HepG2 (cell line): Measurements from ENCODE around the gene UBE2M. TPM values are rescaled to one million over a fixed set of nuclear protein-coding genes. Genes with fewer than 3 reads are reported as not detected.
A peak's percentile ranks its signal among the peaks of the same experiment; 100 is the strongest.

Experiments
- ATM ChIP-seq: fragments of 450-650 bp; IDR thresholded peaks from 2 replicates; pipeline ENCODE4 v1.7.1; 2017; ENCODE audit warnings: mild to moderate bottlenecking, borderline replicate concordance
- CBX2 ChIP-seq, 2 experiments: fragments of 200-600 bp in 1 of 2; sonication (generic); formaldehyde crosslinking in 1 of 2; IDR thresholded peaks; 2 replicates each; pipeline versions ENCODE4 v1.7.0 to v1.8.1; 2018 to 2022; ENCODE audit warnings: low read depth in 2 of 2, low read length in 1 of 2, mild to moderate bottlenecking in 1 of 2, missing genetic modification reagents in 1 of 2
- CEBPG ChIP-seq: IDR thresholded peaks from 2 replicates; pipeline ENCODE4 v1.6.1; 2016
- ETV5 ChIP-seq: IDR thresholded peaks from 2 replicates; pipeline ENCODE4 v1.6.1; 2018; ENCODE audit warnings: missing biosample characterization, missing genetic modification reagents, inconsistent platforms, borderline replicate concordance
- FIP1L1 ChIP-seq: fragments of 200-400 bp; formaldehyde crosslinking; IDR thresholded peaks from 2 replicates; pipeline ENCODE4 v1.6.1; 2018; ENCODE audit warnings: low read depth, mild to moderate bottlenecking, low read length, moderate library complexity, borderline replicate concordance; ENCODE audit not compliant: insufficient read depth
- FOXK1 ChIP-seq: sonication (generic); formaldehyde crosslinking; IDR thresholded peaks from 2 replicates; pipeline ENCODE4 v1.4.0; 2020; ENCODE audit warnings: low read depth, missing genetic modification reagents, borderline replicate concordance
- GATAD1 ChIP-seq: IDR thresholded peaks from 2 replicates; pipeline ENCODE4 v1.6.1; 2016; ENCODE audit warnings: missing genetic modification reagents, missing compliant biosample characterization
- HNRNPL ChIP-seq: fragments of 200-400 bp; formaldehyde crosslinking; IDR thresholded peaks from 2 replicates; pipeline ENCODE4 v1.6.1; 2017; ENCODE audit warnings: mild to moderate bottlenecking, low read depth, low read length
- MEF2D ChIP-seq: sonication (generic); formaldehyde crosslinking; IDR thresholded peaks from 2 replicates; pipeline ENCODE4 v1.5.1; 2020; ENCODE audit warnings: mild to moderate bottlenecking, missing genetic modification reagents
- MEIS1 ChIP-seq: sonication (generic); formaldehyde crosslinking; IDR thresholded peaks from 2 replicates; pipeline ENCODE4 v1.9.0; 2021; ENCODE audit warnings: mild to moderate bottlenecking, missing genetic modification reagents, moderate library complexity, borderline replicate concordance
- RFX1 ChIP-seq: fragments of 450-650 bp; IDR thresholded peaks from 2 replicates; pipeline ENCODE4 v1.6.1; 2017
- SNRNP70 ChIP-seq: fragments of 200-400 bp; formaldehyde crosslinking; IDR thresholded peaks from 2 replicates; pipeline ENCODE4 v1.6.1; 2017; ENCODE audit warnings: mild to moderate bottlenecking, low read depth, low read length, moderate library complexity
- SUZ12 ChIP-seq: fragments of 150-350 bp; IDR thresholded peaks from 2 replicates; pipeline ENCODE4 v1.6.1; 2014; ENCODE audit warnings: low read depth, low read length
- U2AF1 ChIP-seq: fragments of 200-400 bp; formaldehyde crosslinking; optimal IDR thresholded peaks from 2 replicates; pipeline ENCODE3; 2017; ENCODE audit warnings: mild to moderate bottlenecking, low read depth, low read length
- ZNF430 ChIP-seq: sonication (generic); formaldehyde crosslinking; IDR thresholded peaks from 2 replicates; pipeline ENCODE4 v1.9.0; 2021; ENCODE audit warnings: mild to moderate bottlenecking, missing genetic modification reagents
- ZNF619 ChIP-seq: sonication (generic); formaldehyde crosslinking; IDR thresholded peaks from 2 replicates; pipeline ENCODE4 v1.4.0; 2020; ENCODE audit warnings: mild to moderate bottlenecking, missing genetic modification reagents
- ZNF766 ChIP-seq: sonication (generic); formaldehyde crosslinking; IDR thresholded peaks from 2 replicates; pipeline ENCODE4 v1.5.0; 2020; ENCODE audit warnings: missing genetic modification reagents, borderline replicate concordance
- ZNF878 ChIP-seq: sonication (generic); formaldehyde crosslinking; IDR thresholded peaks from 2 replicates; pipeline ENCODE4 v1.8.1; 2023; ENCODE audit warnings: mild to moderate bottlenecking, missing genetic modification reagents, moderate library complexity
- ZNF891 ChIP-seq: sonication (generic); formaldehyde crosslinking; IDR thresholded peaks from 2 replicates; pipeline ENCODE4 v1.5.0; 2020; ENCODE audit warnings: mild to moderate bottlenecking, missing genetic modification reagents
- polyA plus RNA-seq, 8 experiments: library from polyadenylated mRNA; depleted of rRNA in 3 of 8; stranded (reverse) in 7 of 8; unstranded in 1 of 8; fragments of >200 nt; fragmentation: Illumina TruSeq in 4 of 8; extraction: Trizol in 4 of 8; gene quantifications; 2 replicates each; pipeline versions ENCODE4 v1.2.1 to v1.2.3, GENCODE V29; 2011 to 2016; ENCODE audit warnings: low read depth in 4 of 8, missing spikeins in 1 of 8, mixed read lengths in 1 of 8; ENCODE audit not compliant: insufficient read depth in 1 of 8
- total RNA-seq, 5 experiments: library from RNA; depleted of rRNA; stranded (reverse); fragments of >200 nt; fragmentation: Illumina TruSeq; extraction: Trizol; gene quantifications; 2 replicates each; pipeline ENCODE4 v1.2.3, GENCODE V29; 2016; ENCODE audit warnings: low read depth in 1 of 5
- TF ChIP-seq, protein P1 (sequence below): sonication (generic); formaldehyde crosslinking; IDR thresholded peaks from 2 replicates; pipeline ENCODE4 v1.8.0; 2022; ENCODE audit warnings: mild to moderate bottlenecking, missing genetic modification reagents, moderate library complexity
- TF ChIP-seq, protein P2 (sequence below): sonication (generic); formaldehyde crosslinking; conservative IDR thresholded peaks from 2 replicates; pipeline ENCODE4 v1.8.0; 2022; ENCODE audit warnings: low read depth, missing genetic modification reagents
- TF ChIP-seq, protein P3 (sequence below): sonication (generic); formaldehyde crosslinking; IDR thresholded peaks from 2 replicates; pipeline ENCODE4 v1.5.1; 2020; ENCODE audit warnings: mild to moderate bottlenecking, missing genetic modification reagents

The UBE2M gene
- total and polyA plus RNA-seq, 2 of the 13 experiments (the other 11 are each of a cell fraction or from before 2014, with no cell fraction given) = 36.2 to 50.3 TPM

DNA sequence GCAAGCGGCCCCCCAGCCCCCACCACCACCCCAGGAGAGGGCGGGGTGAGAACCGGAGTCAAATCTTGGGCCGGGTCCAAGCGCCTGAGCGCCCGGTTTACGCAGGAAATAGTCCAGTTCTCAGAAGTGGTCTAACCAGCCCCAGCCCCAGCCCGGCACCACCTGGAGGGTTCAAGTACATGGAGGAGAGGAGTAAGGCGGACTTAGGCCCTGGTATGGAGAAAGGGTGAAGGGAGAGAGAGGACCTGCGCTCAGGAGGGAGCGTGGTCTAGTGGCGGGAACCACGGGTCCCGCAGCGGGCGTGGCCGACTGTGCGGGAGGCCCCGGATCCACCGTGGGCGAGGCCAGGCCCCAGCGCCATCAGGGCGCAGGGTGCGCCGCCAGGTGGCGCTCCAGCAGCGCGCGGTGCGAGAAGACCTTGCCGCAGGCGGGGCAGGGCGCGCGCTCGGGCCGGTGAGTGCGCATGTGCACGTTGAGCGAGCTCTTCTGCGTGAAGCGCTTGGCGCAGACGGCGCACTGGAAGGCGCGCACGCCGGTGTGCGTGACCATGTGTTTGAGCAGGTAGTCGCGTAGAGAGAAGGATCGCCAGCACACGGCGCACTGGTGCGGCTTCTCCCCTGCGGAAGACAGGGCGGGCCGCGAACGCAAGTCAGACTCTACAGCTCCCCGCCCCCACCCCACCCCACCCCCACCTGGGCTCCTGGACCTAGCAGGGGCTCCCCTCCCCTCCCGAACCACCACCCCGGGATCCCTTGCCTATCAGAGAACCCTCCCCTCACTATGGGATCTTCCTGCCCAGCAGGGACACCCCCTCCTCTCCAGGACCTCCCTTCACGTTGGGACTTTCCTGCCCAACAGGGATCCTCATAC is 44.5 kb downstream of the UBE2M start (continued):
- TF ChIP-seq CBX2 (IDR thresholded peaks at IDR 0.05; ENCODE audit: low read depth, low read length) (no peak), CBX2 (CRISPR knock-in tag; IDR thresholded peaks at IDR 0.05; ENCODE audit: low read depth) (no peak), ATM (no peak), GATAD1 (peak; percentile 71; the same call in 1 of the 2 replicates), MEIS1 (CRISPR knock-in tag) (0 out of 2 replicates have a peak, but pooled peaks have one; percentile 34), RFX1 (no peak), HNRNPL (no peak), MEF2D (no peak), U2AF1 (no peak), ZNF619 (CRISPR knock-in tag) (no peak), ZNF878 (CRISPR knock-in tag) (peak; percentile 28; the same call in 1 of the 2 replicates), CEBPG (peak; percentile 50; the same call in 1 of the 2 replicates), ETV5 (CRISPR knock-in tag) (peak; percentile 36; the same call in 1 of the 2 replicates), SUZ12 (no peak), FIP1L1 (no peak), ZNF766 (CRISPR knock-in tag) (peak; percentile 64; the same call in 1 of the 2 replicates), ZNF430 (peak; percentile 59; the same call in 1 of the 2 replicates), FOXK1 (no peak; the same call in 1 of the 2 replicates), ZNF891 (no peak), SNRNP70 (no peak)
- TF ChIP-seq, protein P1, sequence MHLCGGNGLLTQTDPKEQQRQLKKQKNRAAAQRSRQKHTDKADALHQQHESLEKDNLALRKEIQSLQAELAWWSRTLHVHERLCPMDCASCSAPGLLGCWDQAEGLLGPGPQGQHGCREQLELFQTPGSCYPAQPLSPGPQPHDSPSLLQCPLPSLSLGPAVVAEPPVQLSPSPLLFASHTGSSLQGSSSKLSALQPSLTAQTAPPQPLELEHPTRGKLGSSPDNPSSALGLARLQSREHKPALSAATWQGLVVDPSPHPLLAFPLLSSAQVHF (CRISPR knock-in tag) = no peak
- TF ChIP-seq, protein P2, sequence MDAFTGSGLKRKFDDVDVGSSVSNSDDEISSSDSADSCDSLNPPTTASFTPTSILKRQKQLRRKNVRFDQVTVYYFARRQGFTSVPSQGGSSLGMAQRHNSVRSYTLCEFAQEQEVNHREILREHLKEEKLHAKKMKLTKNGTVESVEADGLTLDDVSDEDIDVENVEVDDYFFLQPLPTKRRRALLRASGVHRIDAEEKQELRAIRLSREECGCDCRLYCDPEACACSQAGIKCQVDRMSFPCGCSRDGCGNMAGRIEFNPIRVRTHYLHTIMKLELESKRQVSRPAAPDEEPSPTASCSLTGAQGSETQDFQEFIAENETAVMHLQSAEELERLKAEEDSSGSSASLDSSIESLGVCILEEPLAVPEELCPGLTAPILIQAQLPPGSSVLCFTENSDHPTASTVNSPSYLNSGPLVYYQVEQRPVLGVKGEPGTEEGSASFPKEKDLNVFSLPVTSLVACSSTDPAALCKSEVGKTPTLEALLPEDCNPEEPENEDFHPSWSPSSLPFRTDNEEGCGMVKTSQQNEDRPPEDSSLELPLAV (CRISPR knock-in tag) = no peak
- TF ChIP-seq, protein P3, sequence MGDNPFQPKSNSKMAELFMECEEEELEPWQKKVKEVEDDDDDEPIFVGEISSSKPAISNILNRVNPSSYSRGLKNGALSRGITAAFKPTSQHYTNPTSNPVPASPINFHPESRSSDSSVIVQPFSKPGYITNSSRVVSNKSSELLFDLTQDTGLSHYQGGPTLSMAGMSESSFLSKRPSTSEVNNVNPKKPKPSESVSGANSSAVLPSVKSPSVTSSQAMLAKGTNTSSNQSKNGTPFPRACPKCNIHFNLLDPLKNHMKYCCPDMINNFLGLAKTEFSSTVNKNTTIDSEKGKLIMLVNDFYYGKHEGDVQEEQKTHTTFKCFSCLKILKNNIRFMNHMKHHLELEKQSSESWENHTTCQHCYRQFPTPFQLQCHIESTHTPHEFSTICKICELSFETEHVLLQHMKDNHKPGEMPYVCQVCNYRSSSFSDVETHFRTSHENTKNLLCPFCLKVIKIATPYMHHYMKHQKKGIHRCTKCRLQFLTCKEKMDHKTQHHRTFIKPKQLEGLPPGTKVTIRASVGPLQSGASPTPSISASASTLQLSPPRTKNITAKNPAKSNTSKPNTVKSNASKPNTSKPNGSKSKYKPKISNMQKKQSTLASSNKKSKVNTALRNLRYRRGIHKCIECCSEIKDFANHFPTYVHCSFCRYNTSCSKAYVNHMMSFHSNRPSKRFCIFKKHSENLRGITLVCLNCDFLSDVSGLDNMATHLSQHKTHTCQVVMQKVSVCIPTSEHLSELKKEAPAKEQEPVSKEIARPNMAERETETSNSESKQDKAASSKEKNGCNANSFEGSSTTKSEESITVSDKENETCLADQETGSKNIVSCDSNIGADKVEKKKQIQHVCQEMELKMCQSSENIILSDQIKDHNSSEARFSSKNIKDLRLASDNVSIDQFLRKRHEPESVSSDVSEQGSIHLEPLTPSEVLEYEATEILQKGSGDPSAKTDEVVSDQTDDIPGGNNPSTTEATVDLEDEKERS (CRISPR knock-in tag) = no peak
